AG20443 (cell line): Measurements from ENCODE around the gene SMAD5.

Experiments
- DNase-seq: peaks from one replicate; pipeline ENCODE4 v3.0.0; 2012; ENCODE audit warnings: low spot score, mixed read lengths

Gene SMAD5

DNA sequence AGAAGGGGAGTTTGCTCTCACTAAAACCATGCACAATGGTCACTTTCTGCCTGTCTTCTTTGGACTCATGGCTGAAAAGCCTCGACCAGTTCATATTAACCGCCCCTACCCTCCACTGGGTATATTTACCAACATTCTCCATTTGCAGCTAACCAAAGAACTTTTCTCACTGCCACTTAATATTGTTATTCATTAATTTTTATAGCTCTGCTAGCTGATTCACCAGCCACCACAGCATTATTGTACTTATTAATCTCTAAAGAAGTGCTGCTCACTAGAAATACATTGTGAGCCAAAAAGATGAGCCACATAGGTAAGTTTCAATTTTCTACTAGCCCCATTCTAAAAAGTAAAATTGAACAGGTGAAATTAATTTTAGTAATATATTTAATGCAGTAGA lies 93.8 kb downstream of the SMAD5 start:
- DNase-seq: no peak

DNA sequence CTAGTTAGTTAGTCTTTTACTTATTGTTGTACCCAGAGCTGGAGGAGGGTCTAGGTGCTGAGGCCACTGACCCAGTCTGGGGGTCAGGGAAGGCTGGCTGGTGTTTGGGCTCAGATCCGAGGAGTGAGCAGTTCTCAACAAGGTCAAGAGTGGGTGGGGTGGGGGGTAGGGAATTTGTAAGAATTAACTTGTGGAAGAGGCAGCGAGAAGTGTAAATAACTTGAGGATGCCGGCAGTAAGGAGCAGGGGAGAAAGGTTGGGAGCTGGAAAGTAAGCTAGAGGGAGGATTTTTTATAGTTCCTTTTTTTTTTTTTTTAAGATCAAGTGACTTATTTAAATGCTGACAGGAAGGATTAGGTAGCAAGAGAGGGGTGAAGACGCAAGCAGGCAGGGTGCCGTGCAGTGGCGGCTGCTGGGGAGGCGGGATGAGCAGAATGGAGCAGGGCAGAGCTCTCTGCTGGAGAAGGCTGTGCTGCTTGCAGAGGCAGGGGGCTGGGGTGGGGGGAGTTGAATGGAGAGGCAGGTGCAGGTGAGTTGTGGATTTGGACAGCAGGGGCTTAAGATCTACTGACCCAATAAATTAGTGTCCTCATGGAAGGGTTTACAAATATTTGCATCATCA lies 95.6 kb downstream of the SMAD5 start:
- no peak for DNase-seq

DNA sequence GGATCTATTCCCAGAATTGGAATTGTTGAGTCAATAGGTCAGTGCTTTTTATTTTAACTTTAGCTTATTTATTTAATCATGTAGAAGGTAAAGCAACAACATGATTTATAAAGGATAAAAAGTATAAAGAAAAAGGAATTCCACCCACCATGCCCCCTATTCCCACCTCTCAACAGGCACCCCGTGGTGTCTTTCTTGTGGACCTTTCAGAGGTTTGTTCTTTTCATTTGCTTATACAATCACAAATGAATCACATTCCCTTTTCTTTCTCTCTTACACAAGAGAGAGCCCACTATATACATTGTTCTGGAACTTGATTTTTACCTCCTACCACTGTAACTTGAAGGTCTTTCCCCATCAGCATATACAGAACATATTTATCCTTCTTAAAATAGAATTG lies 97.5 kb downstream of the SMAD5 start:
- DNase-seq: no peak

DNA sequence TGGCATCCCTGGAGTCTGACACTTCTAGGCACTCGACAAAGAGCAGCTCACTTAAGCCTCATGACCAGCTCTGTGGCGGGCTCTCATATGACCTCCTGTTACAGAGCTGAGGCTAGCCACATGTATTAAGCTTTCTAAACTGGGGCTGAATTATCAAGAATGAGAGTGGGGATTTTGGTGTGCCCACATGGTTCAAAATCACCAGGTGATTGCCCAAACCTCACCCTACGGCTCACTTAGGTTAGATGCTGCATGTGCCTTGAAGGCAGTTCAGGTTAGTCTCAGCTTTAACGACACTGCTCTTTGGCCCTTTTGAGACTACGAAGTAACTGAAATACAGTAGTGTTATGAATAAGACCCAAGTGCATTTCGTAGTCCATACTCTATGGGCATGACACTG lies 99.7 kb downstream of the SMAD5 start:
- no peak for DNase-seq
